T-helper 1 cell treated with Interleukin-12 subunit alpha and Interleukin-12 subunit beta and Interleukin-4 antibody, amounts not matched to agents 30 μg/mL and 1 μg/mL, for 36 hours (primary cell): ENCODE measurements around the gene SYF2.

Experiments
- H3K27ac Mint-ChIP-seq: one replicate; pipeline ENCODE4 v1.8.0; 2021; ENCODE audit warnings: mild to moderate bottlenecking, mixed read lengths
- H3K27me3 Mint-ChIP-seq: one replicate; pipeline ENCODE4 v1.8.0; 2021; ENCODE audit warnings: low read depth, mixed read lengths
- H3K36me3 Mint-ChIP-seq: one replicate; pipeline ENCODE4 v1.8.0; 2021; ENCODE audit warnings: low read depth, mixed read lengths
- H3K4me1 Mint-ChIP-seq: one replicate; pipeline ENCODE4 v1.8.0; 2021; ENCODE audit warnings: low read depth, mixed read lengths
- H3K4me3 Mint-ChIP-seq: one replicate; pipeline ENCODE4 v1.8.0; 2021; ENCODE audit warnings: mild to moderate bottlenecking, moderate library complexity, mixed read lengths
- H3K9me3 Mint-ChIP-seq: one replicate; pipeline ENCODE4 v1.8.0; 2021; ENCODE audit warnings: mixed read lengths

SYF2 gene

DNA sequence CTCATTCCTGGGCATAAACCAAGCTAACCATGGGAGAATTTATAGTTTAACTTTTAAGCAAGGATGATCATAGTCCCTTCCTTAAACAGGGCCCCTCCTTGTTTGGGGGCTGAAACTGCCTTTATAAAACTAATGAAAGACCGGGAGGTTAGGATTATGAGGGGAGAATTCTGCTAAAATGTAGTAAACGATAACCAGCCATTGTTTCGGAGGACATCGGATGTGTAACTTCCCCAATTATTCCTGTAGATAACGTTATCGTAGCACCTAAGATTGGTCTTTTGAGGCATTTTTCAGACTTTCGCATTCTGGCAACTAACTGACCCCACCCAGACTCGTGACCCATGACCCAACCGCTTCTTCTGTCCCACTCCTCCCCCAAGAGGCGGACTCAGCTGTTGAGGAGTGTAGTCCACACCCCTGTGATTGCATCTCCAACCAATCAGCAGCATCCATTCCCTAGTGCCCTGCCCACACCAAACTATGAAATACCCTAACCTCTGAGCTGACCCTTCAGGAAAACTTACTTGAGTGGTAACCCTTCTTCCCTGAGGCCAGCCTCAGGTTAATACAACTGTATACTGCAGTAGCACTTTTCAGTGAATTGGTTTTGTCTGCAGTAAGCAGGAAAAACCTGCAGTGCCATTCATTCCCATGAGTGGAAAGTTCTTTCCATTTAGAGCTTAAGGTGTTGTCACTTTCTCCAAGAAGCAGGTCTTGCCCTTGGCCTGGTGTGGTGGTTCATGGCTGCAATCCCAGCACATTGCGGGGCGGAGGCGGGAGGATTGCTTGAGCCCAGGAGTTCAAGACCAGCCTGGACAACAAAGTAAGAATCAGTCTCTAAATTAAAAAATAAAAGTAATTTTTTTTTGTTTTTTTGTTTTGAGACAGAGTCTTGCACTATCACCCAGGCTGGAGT lies 823 bp upstream of the SYF2 start:
- no peaks in the 10 kb centered on the region for H3K27me3 Mint-ChIP-seq
- no peak overlapping the region for H3K4me3 Mint-ChIP-seq
- H3K27ac Mint-ChIP-seq = no peak overlapping the region
- peaks cover 20% of the 10 kb centered on the region for H3K36me3 Mint-ChIP-seq
- peaks cover 24% of the 10 kb centered on the region for H3K4me1 Mint-ChIP-seq
- no peaks in the 10 kb centered on the region for H3K9me3 Mint-ChIP-seq

DNA sequence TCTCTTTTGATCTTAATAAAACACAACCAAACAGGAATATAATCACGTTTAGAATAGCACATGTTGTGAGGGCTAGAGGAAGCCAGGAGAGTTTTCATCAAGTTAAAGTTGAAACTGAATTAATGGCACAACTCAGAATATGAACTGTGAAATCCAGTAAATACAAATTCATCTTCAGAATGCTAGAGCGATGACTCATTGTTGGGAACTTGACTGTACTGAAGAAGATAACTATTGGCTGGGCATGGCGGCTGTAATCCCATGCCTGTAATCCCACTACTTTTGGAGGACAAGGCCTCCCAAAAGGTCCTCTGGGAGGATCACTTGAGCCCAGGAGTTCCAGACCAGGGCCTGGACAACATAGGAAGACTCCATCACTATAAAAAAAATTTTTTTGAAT lies 8.8 kb downstream of the SYF2 start:
- no peaks in the 10 kb centered on the region for H3K9me3 Mint-ChIP-seq
- H3K36me3 Mint-ChIP-seq = peaks cover 35% of the 10 kb centered on the region
- H3K27ac Mint-ChIP-seq = no peak overlapping the region
- no peaks in the 10 kb centered on the region for H3K27me3 Mint-ChIP-seq
- H3K4me1 Mint-ChIP-seq = peaks cover 4% of the 10 kb centered on the region
- no peak overlapping the region for H3K4me3 Mint-ChIP-seq

DNA sequence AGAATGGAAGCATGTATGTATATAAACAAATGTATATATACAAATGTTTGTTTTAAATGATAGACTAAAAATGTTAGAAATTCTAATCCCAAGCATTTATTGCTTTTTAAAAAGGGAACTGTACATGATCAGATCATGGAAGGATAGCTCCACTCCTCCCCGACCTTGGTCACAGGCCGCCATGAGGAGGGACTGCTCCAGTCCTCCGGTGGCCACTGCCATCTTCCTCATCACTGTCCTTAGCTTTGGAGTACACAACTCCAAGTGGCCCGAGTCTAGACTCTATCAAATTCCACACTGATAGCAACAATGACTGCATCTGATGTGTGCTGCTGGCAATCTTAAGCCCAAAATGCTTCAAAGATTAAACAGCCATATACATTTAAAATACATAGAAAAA lies 9.7 kb downstream of the SYF2 start:
- Mint-ChIP-seq H3K9me3 (no peaks in the 10 kb centered on the region), H3K27me3 (no peaks in the 10 kb centered on the region), H3K36me3 (peaks cover 34% of the 10 kb centered on the region), H3K4me1 (no peaks in the 10 kb centered on the region), H3K27ac (no peak overlapping the region), H3K4me3 (no peak overlapping the region)

DNA sequence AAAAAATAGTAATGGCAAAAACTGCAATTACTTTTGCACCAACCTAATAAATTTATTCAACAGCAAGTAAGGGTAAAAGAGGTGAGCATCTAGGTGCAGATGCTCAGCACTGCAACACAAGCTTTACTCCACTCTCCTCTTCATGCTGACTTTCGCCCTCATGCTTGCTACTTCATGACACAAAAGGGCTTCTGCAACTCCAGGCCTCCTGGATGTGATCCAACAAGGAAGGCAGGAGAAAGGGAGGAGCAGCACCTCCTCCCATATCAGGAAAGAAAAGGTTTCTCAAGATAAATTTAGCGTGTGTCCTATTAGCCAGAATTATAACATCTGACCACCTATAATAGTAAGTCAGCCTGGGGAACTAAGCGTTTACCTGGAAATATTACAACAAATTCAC lies 11.6 kb downstream of the SYF2 start:
- Mint-ChIP-seq H3K4me1 (peaks cover 5% of the 10 kb centered on the region), H3K27me3 (no peaks in the 10 kb centered on the region), H3K9me3 (no peaks in the 10 kb centered on the region), H3K4me3 (no peak overlapping the region), H3K27ac (peak overlapping the region; percentile 46), H3K36me3 (peaks cover 22% of the 10 kb centered on the region)

DNA sequence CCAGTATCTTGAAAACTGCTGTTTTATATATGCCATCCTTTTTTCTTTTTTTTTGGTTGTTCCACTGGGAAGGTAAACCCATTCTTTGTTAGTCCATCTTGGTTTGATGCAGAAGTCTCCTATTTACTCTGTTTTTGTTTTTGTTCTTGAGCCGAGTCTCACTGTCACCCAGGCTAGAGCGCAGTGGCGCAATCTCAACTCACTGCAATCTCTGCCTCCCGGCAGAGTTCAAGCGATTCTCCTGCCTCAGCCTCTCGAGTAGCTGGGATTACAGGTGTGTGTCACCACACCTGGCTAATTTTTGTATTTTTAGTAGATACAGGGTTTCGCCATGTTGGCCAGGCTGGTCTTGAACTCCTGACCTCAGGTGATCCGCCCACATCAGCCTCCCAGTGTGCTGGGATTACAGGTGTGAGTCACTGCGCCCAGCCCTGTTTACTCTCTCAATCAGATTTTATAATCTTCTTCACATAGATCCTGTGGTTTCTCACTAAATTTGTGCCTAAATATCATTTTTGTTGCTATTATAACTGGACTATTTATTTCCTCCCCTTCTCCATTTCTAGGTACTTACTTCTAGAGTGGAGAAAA lies 12.5 kb downstream of the SYF2 start:
- H3K4me1 Mint-ChIP-seq = peaks cover 5% of the 10 kb centered on the region
- H3K27ac Mint-ChIP-seq = no peak overlapping the region
- H3K36me3 Mint-ChIP-seq = peaks cover 19% of the 10 kb centered on the region
- no peaks in the 10 kb centered on the region for H3K27me3 Mint-ChIP-seq
- no peak overlapping the region for H3K4me3 Mint-ChIP-seq
- no peaks in the 10 kb centered on the region for H3K9me3 Mint-ChIP-seq

DNA sequence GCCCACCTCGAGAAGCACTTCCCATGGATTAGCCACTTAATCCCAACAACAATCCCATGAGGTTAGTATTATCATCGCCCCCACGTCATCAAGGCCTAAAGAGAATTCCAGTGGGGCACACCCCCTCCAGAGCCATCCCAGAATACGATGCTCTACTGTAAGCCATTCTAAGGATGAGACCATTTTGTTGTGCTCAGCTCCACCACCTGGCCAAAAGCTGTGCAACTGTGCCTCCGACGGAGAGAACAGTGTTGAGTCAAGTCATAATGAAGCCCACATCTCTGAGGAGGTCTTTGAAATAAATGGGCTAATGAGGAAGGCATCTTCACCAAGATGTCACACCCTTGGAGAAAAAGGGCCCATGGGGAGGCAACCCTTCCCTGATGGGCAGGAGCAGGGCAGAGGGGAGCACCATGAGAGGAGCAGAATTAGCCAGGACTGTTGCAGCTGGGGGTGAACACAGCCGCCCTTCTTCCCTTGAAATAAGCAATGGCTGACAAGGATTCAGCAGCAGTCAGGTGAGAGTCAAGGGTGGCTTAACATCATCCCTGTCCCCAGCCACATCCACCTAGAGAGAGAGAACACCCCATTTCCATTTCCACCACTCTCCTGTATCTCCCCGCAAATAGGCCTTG lies 14.6 kb downstream of the SYF2 start:
- Mint-ChIP-seq H3K4me3 (no peak overlapping the region), H3K9me3 (no peaks in the 10 kb centered on the region), H3K27me3 (peaks cover 1% of the 10 kb centered on the region), H3K27ac (no peak overlapping the region), H3K36me3 (peaks cover 11% of the 10 kb centered on the region), H3K4me1 (peaks cover 5% of the 10 kb centered on the region)

DNA sequence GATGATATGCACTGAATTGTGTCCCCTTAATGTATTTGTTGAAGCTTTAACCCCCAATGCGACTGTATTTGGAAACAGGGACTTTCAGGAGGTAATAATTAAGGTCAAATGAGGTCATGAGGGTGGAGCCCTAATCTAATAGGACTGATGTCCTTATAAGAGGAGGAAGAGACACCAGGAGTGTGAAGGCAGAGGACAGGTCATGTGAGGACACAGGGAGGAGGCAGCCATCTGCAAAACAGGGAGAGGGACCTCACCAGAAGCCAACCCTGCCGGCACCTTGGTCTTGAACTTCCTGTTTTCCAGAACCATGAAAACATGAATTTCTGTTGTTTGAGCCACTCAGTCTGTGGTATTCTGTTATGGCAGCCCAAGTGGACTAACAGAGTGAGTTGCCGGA lies 15.3 kb downstream of the SYF2 start:
- Mint-ChIP-seq H3K9me3 (no peaks in the 10 kb centered on the region), H3K27me3 (peaks cover 3% of the 10 kb centered on the region), H3K4me3 (no peak overlapping the region), H3K36me3 (peaks cover 11% of the 10 kb centered on the region), H3K4me1 (peaks cover 5% of the 10 kb centered on the region), H3K27ac (no peak overlapping the region)

DNA sequence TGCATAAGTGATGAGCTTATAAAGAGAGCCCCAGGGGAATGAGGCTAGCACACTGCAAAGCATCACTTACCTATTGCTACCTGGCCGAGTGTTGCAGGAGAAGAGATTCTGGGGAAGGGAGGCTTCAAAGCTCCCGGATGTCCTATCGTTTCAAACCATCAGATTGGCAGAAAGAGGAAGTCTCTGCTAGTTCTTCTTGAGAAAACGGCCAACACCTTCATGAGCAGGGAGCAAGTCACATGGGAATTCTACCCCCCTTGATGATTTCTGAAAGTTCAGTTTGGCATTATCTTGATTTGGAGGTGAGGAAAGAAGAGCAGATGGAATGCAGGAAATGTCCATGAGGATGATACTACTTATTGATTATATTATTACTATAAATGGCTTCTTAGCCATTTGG lies 16.2 kb downstream of the SYF2 start:
- no peaks in the 10 kb centered on the region for H3K9me3 Mint-ChIP-seq
- H3K36me3 Mint-ChIP-seq = peaks cover 7% of the 10 kb centered on the region
- peaks cover 6% of the 10 kb centered on the region for H3K27me3 Mint-ChIP-seq
- no peak overlapping the region for H3K27ac Mint-ChIP-seq
- no peak overlapping the region for H3K4me3 Mint-ChIP-seq
- peaks cover 5% of the 10 kb centered on the region for H3K4me1 Mint-ChIP-seq

DNA sequence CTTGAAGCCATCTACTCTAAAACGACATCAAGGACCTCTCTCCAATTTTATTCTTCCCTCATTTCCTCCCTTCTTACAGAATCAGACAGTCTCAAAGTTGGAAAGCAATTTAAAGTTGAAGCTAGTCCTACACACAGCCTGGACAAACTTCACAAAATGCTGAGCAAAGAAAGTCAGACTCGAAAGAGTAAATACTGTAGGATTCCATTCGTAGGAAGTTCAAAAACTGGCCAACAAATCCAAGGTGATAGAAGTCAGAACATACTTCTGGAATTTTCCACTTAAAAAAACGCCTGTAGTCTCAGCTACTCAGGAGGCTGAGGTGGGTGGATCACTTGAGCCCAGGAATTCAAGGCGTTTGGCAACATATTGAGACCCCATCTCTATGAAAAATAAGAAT lies 19.6 kb downstream of the SYF2 start:
- Mint-ChIP-seq H3K9me3 (no peaks in the 10 kb centered on the region), H3K27me3 (peaks cover 29% of the 10 kb centered on the region), H3K36me3 (no peaks in the 10 kb centered on the region), H3K4me3 (no peak overlapping the region), H3K27ac (no peak overlapping the region), H3K4me1 (peaks cover 5% of the 10 kb centered on the region)

DNA sequence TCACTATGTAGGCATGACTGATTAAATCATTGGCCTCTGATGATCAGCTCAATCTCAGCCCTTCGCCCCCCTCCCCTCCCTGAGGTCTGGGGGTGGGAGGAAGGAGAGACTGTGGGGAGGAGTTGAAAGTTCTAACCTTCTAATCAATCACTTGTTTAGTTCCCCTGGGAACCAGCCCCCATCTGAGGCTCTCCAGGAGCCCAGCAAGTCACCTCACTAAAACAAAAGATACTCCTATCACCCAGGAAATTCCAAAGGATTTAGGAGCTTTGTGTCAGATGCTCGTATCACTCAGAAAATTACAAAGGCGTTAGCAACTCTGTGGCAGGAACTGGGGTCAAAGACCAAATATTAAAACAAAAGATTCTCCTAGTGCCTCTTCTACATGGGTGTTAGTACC lies 21.6 kb downstream of the SYF2 start:
- Mint-ChIP-seq H3K9me3 (no peaks in the 10 kb centered on the region), H3K4me3 (no peak overlapping the region), H3K4me1 (peaks cover under 1% of the 10 kb centered on the region), H3K36me3 (no peaks in the 10 kb centered on the region), H3K27ac (no peak overlapping the region), H3K27me3 (peaks cover 35% of the 10 kb centered on the region)

DNA sequence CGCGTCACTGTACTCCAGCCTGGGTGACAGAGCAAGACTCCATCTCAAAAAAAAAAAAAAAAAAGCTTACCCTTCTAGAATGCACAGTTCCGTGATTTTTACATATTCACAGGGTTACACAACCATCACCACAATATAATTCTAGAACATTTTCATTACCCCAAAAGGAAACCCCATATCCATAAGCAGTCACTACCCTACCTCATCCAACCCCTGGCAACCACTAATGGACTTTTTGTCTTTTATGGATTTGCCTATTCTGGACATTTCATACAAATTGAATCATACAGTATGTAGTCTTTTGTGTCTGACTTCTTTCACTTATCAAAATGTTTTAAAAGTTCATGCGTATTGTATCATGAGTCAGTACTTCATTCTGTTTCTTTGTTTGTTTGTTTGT lies 22.8 kb downstream of the SYF2 start:
- Mint-ChIP-seq H3K27ac (no peak overlapping the region), H3K36me3 (no peaks in the 10 kb centered on the region), H3K9me3 (no peaks in the 10 kb centered on the region), H3K4me3 (no peak overlapping the region), H3K27me3 (peaks cover 44% of the 10 kb centered on the region), H3K4me1 (no peaks in the 10 kb centered on the region)

DNA sequence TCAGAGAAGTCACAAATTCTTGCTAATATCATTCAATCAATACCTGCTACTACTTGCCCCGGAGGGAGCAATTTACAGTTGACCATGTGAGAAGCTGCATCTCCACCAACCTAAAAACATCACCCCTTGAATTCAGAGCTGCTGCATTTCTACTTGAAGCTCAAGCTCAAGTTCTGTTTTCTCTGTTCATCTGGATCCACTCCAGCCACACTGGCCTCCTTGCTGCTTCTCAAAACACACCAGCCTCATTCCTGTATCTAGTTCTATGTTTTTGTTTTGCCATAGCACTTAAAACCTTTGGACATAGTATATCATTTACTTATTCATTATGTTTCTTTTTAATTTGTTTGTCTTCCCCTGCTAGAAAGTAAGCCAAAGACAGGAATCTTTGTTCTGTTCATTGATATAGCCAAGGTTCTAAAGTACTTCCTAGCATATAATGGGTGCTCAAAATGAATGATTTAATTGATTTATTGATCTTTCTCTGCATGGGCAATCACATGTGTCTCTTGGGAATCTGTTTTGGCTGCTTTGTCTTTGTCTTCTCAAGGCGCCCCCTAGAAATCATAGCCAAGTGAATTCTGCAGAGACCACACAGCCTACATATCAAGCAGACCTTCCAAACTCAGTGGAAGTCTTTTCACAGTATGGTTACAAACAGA lies 23.6 kb downstream of the SYF2 start:
- H3K36me3 Mint-ChIP-seq = no peaks in the 10 kb centered on the region
- no peak overlapping the region for H3K4me3 Mint-ChIP-seq
- H3K4me1 Mint-ChIP-seq = no peaks in the 10 kb centered on the region
- H3K27me3 Mint-ChIP-seq = peaks cover 44% of the 10 kb centered on the region
- H3K27ac Mint-ChIP-seq = no peak overlapping the region
- no peaks in the 10 kb centered on the region for H3K9me3 Mint-ChIP-seq

DNA sequence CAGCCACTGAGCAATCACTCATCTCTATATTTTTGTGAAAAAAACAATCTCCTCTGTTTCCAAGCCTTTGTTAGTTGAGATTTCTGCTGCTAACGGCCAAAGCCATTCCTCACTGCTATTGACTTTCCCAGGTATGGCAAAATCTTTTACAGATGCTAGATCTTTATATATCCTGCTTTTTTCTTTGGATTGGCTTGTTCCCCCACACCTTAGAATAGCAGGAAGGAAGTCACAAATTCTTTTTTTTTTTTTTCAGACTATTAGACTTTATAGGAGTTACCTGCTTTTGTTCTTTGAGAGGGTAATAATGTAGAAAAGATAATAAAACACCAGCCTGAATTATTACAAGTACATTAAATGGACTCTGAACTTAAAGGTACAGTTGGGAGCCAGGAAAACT lies 24.2 kb downstream of the SYF2 start:
- no peaks in the 10 kb centered on the region for H3K4me1 Mint-ChIP-seq
- no peaks in the 10 kb centered on the region for H3K9me3 Mint-ChIP-seq
- H3K4me3 Mint-ChIP-seq = no peak overlapping the region
- no peak overlapping the region for H3K27ac Mint-ChIP-seq
- no peaks in the 10 kb centered on the region for H3K36me3 Mint-ChIP-seq
- peaks cover 44% of the 10 kb centered on the region for H3K27me3 Mint-ChIP-seq

DNA sequence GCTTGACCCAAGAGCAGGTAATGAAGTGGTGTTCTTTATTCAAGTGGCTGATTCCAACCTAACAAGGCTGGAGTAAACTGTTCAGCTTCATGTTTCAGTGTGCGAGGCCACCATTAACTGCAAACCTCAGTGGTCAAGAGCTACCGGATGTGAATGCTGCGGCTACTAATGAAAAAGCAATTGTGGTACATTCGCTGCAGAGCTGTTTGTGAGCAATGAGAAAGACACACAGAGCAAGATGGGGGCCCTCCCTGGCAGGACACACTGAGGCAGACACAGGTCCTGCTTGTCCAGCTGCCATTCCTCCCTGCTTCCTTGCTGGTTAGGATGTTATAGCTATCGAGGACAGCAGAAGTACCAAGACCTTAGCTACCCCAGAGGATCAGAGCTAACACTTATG lies 26.1 kb downstream of the SYF2 start:
- Mint-ChIP-seq H3K4me3 (no peak overlapping the region), H3K9me3 (no peaks in the 10 kb centered on the region), H3K27me3 (peaks cover 39% of the 10 kb centered on the region), H3K4me1 (no peaks in the 10 kb centered on the region), H3K36me3 (no peaks in the 10 kb centered on the region), H3K27ac (no peak overlapping the region)
